LNCaP clone FGC (cell line): Measurements from ENCODE around the gene MKI67.

Source experiments
- DNase-seq: peaks from one replicate; pipeline ENCODE4 v3.0.0-alpha.2; 2011; ENCODE audit warnings: low read depth
- H3K4me3 ChIP-seq: 2 replicates; pipeline ENCODE4 v1.5.1; 2011; ENCODE audit warnings: mild to moderate bottlenecking, low read depth, low read length, control low read depth
- TF ChIP-seq, protein P1 (sequence below): IDR thresholded peaks from 2 replicates; pipeline ENCODE4 v1.5.1; 2012; ENCODE audit warnings: mild to moderate bottlenecking; ENCODE audit not compliant: control insufficient read depth, insufficient read depth; ENCODE audit errors: extremely low read depth

MKI67 gene

GRCh38 chr10:128137877-128138276, 11.7 kb upstream of the MKI67 start:
- TF ChIP-seq, protein P1, sequence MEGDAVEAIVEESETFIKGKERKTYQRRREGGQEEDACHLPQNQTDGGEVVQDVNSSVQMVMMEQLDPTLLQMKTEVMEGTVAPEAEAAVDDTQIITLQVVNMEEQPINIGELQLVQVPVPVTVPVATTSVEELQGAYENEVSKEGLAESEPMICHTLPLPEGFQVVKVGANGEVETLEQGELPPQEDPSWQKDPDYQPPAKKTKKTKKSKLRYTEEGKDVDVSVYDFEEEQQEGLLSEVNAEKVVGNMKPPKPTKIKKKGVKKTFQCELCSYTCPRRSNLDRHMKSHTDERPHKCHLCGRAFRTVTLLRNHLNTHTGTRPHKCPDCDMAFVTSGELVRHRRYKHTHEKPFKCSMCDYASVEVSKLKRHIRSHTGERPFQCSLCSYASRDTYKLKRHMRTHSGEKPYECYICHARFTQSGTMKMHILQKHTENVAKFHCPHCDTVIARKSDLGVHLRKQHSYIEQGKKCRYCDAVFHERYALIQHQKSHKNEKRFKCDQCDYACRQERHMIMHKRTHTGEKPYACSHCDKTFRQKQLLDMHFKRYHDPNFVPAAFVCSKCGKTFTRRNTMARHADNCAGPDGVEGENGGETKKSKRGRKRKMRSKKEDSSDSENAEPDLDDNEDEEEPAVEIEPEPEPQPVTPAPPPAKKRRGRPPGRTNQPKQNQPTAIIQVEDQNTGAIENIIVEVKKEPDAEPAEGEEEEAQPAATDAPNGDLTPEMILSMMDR: no peak
- no peak overlapping the region for H3K4me3 ChIP-seq
- no peak for DNase-seq

- H3K4me3 ChIP-seq: no peak overlapping the region
- DNase-seq: no peak
- TF ChIP-seq, protein P1: no peak
These were observed 3.8 kb upstream of the MKI67 start for GRCh38 chr10:128130051-128130450.

DNA sequence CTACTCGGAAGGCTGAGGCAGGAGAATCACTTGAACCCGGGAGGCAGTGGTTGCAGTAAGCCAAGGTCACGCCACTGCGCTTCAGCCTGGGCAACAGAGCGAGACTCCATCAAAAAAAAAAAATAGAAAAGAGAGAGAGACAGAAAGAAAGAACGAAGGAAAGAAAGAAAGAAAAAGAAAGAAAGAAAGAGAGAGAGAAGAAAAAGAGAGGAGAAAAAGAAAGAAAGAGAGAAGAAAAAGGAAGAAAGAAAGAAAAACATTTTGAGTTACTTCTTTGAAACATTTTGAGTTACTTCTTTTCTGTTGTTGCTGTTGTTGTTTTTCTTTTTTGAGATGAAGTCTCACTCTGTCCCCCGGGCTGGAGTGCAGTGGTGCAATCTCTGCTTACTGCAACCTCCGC, 2.4 kb upstream of the MKI67 start:
- no peak overlapping the region for H3K4me3 ChIP-seq
- DNase-seq: no peak
- TF ChIP-seq, protein P1: no peak

DNA sequence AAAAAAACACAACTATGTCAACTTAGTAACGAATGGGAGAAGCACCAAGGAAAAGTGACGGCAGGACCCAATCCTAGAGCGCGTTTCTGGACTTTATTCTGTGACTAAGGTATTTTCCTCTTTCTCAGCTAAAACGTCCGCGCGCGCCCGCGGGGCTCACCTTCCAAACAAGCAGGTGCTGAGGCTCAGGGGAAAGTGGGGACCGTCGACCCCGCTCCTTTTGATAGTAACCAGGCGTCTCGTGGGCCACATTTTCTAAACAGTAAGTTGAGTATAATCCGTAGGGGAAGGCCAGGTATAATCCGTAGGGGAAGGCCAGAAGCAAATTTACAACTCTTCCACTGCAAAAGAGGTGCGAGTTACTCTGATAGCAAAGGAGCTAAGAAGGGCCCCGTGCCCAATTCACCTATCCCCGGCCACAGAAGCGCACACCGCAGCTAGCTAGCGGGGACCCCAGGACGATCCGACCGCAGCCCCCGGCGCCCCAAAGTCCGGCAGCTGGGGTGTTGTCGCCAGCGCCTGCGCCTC, 743 bp downstream of the MKI67 start:
- DNase-seq: no peak
- H3K4me3 ChIP-seq: peak overlapping the region; percentile 91
- TF ChIP-seq, protein P1: no peak

DNA sequence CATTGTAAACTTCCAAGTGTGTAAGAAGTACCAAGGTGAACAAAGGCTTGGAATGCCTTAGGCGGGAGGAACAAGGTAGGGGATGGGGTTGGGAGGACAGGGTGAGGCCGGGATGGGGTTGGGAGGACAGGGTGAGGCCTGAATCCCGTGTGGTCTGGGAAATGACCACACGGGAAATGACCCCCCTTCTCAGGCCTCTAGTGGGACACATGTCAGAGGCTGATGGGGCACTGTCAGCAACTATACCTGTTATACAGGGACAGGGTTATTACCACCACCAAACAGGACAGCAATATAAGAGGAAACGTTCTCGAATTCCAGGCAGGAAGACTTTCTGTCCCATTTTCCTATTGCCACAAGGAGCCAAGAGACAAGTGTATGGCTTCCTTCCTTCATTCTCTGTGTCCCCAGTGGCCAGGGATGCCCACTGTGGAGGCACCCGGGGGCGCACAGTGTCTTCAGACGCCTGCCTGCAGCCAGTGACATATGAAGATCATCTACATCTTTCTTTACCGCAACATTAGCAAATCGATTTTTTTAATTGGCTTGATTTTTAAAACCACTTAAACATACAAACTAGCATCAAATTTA, 1.3 kb downstream of the MKI67 start:
- TF ChIP-seq, protein P1: no peak
- DNase-seq: no peak
- H3K4me3 ChIP-seq: peak overlapping the region; percentile 91

- H3K4me3 ChIP-seq: peak overlapping the region; percentile 91; the same call in 1 of the 2 replicates
- TF ChIP-seq, protein P1: no peak
- no peak for DNase-seq
These were observed 2.4 kb downstream of the MKI67 start for GRCh38 chr10:128123846-128124245.

- TF ChIP-seq, protein P1: no peak
- no peak overlapping the region for H3K4me3 ChIP-seq
These were observed 3.3 kb downstream of the MKI67 start for GRCh38 chr10:128122931-128123330.

More at GRCh38 chr10:128122931-128123330, 3.3 kb downstream of the MKI67 start:
- DNase-seq: no peak
